Liver (tissue), 9 donors: ENCODE data around the gene ARSK. TPM values are rescaled to one million over a fixed set of nuclear protein-coding genes. Genes with fewer than 3 reads are reported as not detected.

ENCODE experiments used
- DNase-seq: peaks from one replicate; pipeline ENCODE4 v3.0.0-alpha.2; 2017; ENCODE audit warnings: low spot score
- H3K27ac ChIP-seq, 2 donors: one replicate each; pipeline ENCODE4 v1.7.0; 2013; ENCODE audit warnings: inconsistent platforms in 2 of 2, low read length in 2 of 2, control low read depth in 1 of 2, low read depth in 1 of 2, mild to moderate bottlenecking in 1 of 2
- H3K27me3 ChIP-seq, 4 donors: one replicate each; pipeline versions ENCODE4 v1.6.1 to v1.7.0; 2013; ENCODE audit warnings: low read length in 3 of 4, inconsistent platforms in 1 of 4, mild to moderate bottlenecking in 1 of 4, moderate library complexity in 1 of 4; ENCODE audit not compliant: control insufficient read depth in 4 of 4, insufficient read depth in 4 of 4
- H3K36me3 ChIP-seq, 4 donors: one replicate each; pipeline versions ENCODE4 v1.6.1 to v1.7.0; 2013; ENCODE audit warnings: low read length in 3 of 4, mild to moderate bottlenecking in 3 of 4, low read depth in 1 of 4, moderate library complexity in 1 of 4; ENCODE audit not compliant: control insufficient read depth in 4 of 4, insufficient read depth in 3 of 4
- H3K4me1 ChIP-seq, 4 donors: one replicate each; pipeline versions ENCODE4 v1.6.1 to v1.7.0; 2013; ENCODE audit warnings: low read length in 3 of 4, mild to moderate bottlenecking in 3 of 4, moderate library complexity in 1 of 4; ENCODE audit not compliant: control insufficient read depth in 4 of 4, insufficient read depth in 4 of 4
- H3K4me3 ChIP-seq, 3 donors: one replicate each; pipeline versions ENCODE4 v1.6.1 to v1.7.0; 2013; ENCODE audit warnings: low read length in 3 of 3, control low read depth in 1 of 3, low read depth in 1 of 3, mild to moderate bottlenecking in 1 of 3
- H3K9ac ChIP-seq, 2 donors: one replicate each; pipeline ENCODE4 v1.7.0; 2013; ENCODE audit warnings: low read length in 2 of 2, mild to moderate bottlenecking in 2 of 2, moderate library complexity in 2 of 2, control low read depth in 1 of 2, low read depth in 1 of 2
- H3K9me3 ChIP-seq, 4 donors: one replicate each; pipeline versions ENCODE4 v1.6.1 to v1.7.0; 2013; ENCODE audit warnings: low read length in 3 of 4; ENCODE audit not compliant: control insufficient read depth in 4 of 4
- EGR1 ChIP-seq, 2 donors: IDR thresholded peaks; 2 replicates each; pipeline ENCODE4 v1.6.1; 2016 to 2018; ENCODE audit warnings: antibody characterized with exemption in 2 of 2, low read depth in 2 of 2
- FOXA1 ChIP-seq: IDR thresholded peaks from 2 replicates; pipeline ENCODE4 v1.6.1; 2016; ENCODE audit warnings: antibody characterized with exemption
- FOXA2 ChIP-seq: IDR thresholded peaks from 2 replicates; pipeline ENCODE4 v1.6.1; 2016; ENCODE audit warnings: antibody characterized with exemption
- GABPA ChIP-seq, 2 donors: IDR thresholded peaks in 1 of 2; conservative IDR thresholded peaks in 1 of 2; 2 replicates each; pipeline ENCODE4 v1.6.1; 2016; ENCODE audit warnings: antibody characterized with exemption in 2 of 2, mild to moderate bottlenecking in 1 of 2, moderate library complexity in 1 of 2
- HNF4A ChIP-seq, 2 donors: conservative IDR thresholded peaks; 2 replicates each; pipeline ENCODE4 v1.6.1; 2016; ENCODE audit warnings: antibody characterized with exemption in 2 of 2, mild to moderate bottlenecking in 2 of 2
- HNF4G ChIP-seq: IDR thresholded peaks from 2 replicates; pipeline ENCODE4 v1.6.1; 2016; ENCODE audit warnings: antibody characterized with exemption
- JUND ChIP-seq, 2 donors: IDR thresholded peaks; 2 replicates each; pipeline ENCODE4 v1.6.1; 2016; ENCODE audit warnings: antibody characterized with exemption in 2 of 2
- NR2F2 ChIP-seq: IDR thresholded peaks from 2 replicates; pipeline ENCODE4 v1.6.1; 2016; ENCODE audit warnings: antibody characterized with exemption
- RAD21 ChIP-seq, 2 donors: IDR thresholded peaks; 2 replicates each; pipeline ENCODE4 v1.6.1; 2016; ENCODE audit warnings: antibody characterized with exemption in 2 of 2, mild to moderate bottlenecking in 2 of 2
- SP1 ChIP-seq: IDR thresholded peaks from 2 replicates; pipeline ENCODE4 v1.6.1; 2018; ENCODE audit warnings: antibody characterized with exemption, mild to moderate bottlenecking
- WGBS: extraction: QIAGEN DNeasy Blood & Tissue Kit; methylation state at CpG from one replicate; pipeline ENCODE4 v1.1.7; 2013; 5-methylcytosine and 5-hydroxymethylcytosine counted together
- polyA plus RNA-seq, 2 donors: library from polyadenylated mRNA; stranded (reverse) in 1 of 2; unstranded in 1 of 2; fragments of 200-250 nt in 1 of 2; fragments of >200 nt in 1 of 2; fragmentation: Nextera tagmentation in 1 of 2; extraction: Ambion mirVana in 1 of 2; gene quantifications; one replicate each; pipeline versions ENCODE4 v1.2.1 to v1.2.3, GENCODE V29; 2013 to 2015
- total RNA-seq, 2 donors: library from RNA; depleted of rRNA; stranded (reverse); fragments of >200 nt; gene quantifications; one replicate each; pipeline ENCODE4 v1.2.3, GENCODE V29; 2014
- TF ChIP-seq, protein P1 (sequence below): fragments of 150-350 bp; IDR thresholded peaks from 2 replicates; pipeline ENCODE4 v1.5.1; 2017; ENCODE audit warnings: improper control_type of control experiment, low read depth, low read length; ENCODE audit not compliant: missing input control
- TF ChIP-seq, protein P2 (sequence below): IDR thresholded peaks from 2 replicates; pipeline ENCODE4 v1.6.1; 2016; ENCODE audit warnings: antibody characterized with exemption
- TF ChIP-seq, protein P3 (sequence below): IDR thresholded peaks from 2 replicates; pipeline ENCODE4 v1.6.1; 2016; ENCODE audit warnings: antibody characterized with exemption, mild to moderate bottlenecking
- TF ChIP-seq, protein P4 (sequence below): IDR thresholded peaks from 2 replicates; pipeline ENCODE4 v1.6.1; 2016; ENCODE audit warnings: antibody characterized with exemption
- donor health status: healthy.
- donor health status: healthy.
- donor health status: healthy.
- donor health status: healthy.
- donor health status: healthy.

The ARSK gene
- total and polyA plus RNA-seq, 4 donors, result 2.4 to 6.8 (median 3.3) TPM

DNA sequence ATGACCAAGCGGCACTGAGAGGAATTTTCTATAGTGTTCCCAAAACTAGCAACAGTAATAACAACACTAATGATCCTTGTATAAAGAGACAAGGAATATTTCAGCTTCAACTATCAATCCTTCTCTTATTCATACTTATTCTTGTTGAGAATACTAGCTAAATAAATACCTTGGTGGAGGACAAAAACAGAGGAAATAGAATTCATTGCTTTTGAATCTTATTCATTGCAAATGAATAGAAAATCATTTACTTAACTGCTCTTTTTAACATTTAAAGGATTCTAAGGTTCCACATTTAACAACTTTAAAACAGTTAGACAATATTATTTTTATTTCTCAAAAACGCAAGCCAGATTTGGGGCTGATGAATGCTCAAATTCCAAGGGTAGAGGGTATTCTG lies 22.5 kb upstream of the ARSK start:
- no peak for DNase-seq
- Histone ChIP-seq H3K9ac (no peak overlapping the region), H3K4me3 (no peak overlapping the region), H3K4me1 (no peaks in the 10 kb centered on the region), H3K36me3 (peaks cover 4 to 40% (median 29%) of the 10 kb centered on the region in 4 donors), H3K9me3 (no peaks in the 10 kb centered on the region), H3K27me3 (no peaks in the 10 kb centered on the region), H3K27ac (no peak overlapping the region)
- no peak for TF ChIP-seq SP1
- no peak for TF ChIP-seq RAD21 (IDR thresholded peaks at IDR 0.05)
- no peak for TF ChIP-seq JUND (IDR thresholded peaks at IDR 0.05)
- TF ChIP-seq, protein P1, sequence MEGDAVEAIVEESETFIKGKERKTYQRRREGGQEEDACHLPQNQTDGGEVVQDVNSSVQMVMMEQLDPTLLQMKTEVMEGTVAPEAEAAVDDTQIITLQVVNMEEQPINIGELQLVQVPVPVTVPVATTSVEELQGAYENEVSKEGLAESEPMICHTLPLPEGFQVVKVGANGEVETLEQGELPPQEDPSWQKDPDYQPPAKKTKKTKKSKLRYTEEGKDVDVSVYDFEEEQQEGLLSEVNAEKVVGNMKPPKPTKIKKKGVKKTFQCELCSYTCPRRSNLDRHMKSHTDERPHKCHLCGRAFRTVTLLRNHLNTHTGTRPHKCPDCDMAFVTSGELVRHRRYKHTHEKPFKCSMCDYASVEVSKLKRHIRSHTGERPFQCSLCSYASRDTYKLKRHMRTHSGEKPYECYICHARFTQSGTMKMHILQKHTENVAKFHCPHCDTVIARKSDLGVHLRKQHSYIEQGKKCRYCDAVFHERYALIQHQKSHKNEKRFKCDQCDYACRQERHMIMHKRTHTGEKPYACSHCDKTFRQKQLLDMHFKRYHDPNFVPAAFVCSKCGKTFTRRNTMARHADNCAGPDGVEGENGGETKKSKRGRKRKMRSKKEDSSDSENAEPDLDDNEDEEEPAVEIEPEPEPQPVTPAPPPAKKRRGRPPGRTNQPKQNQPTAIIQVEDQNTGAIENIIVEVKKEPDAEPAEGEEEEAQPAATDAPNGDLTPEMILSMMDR, result no peak
- no peak for TF ChIP-seq NR2F2
- TF ChIP-seq, protein P2, sequence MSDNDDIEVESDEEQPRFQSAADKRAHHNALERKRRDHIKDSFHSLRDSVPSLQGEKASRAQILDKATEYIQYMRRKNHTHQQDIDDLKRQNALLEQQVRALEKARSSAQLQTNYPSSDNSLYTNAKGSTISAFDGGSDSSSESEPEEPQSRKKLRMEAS, result no peak
- 98% methylated on average over 2 of the region's 2 CpGs for WGBS

DNA sequence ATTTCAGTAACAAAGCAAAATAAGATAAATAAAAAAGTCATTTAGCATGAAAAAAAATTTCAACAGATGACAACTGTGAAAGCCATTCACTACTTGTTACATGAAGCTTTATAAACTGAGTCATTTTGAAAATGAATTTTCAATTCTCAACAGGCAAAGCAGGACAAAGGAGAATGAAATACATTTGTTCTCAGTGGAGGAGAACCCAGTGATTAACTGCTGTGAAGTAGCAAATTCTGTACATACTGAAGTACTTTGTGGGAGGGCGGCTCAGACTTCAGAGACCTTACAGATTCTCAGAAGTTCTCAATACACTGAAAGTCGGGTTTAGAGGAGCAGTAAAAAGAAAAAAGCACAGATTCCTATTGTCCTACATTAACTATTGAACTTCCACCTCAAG lies 21.8 kb upstream of the ARSK start:
- H3K27me3 ChIP-seq, result no peaks in the 10 kb centered on the region
- TF ChIP-seq, protein P2, result no peak
- TF ChIP-seq RAD21 (IDR thresholded peaks at IDR 0.05), result no peak
- no peak for TF ChIP-seq HNF4G
- no peak for TF ChIP-seq GABPA (IDR thresholded peaks at IDR 0.05 in 1 of 2, conservative IDR thresholded peaks at IDR 0.05 in 1 of 2)
- no peak for TF ChIP-seq FOXA1
- TF ChIP-seq, protein P3, sequence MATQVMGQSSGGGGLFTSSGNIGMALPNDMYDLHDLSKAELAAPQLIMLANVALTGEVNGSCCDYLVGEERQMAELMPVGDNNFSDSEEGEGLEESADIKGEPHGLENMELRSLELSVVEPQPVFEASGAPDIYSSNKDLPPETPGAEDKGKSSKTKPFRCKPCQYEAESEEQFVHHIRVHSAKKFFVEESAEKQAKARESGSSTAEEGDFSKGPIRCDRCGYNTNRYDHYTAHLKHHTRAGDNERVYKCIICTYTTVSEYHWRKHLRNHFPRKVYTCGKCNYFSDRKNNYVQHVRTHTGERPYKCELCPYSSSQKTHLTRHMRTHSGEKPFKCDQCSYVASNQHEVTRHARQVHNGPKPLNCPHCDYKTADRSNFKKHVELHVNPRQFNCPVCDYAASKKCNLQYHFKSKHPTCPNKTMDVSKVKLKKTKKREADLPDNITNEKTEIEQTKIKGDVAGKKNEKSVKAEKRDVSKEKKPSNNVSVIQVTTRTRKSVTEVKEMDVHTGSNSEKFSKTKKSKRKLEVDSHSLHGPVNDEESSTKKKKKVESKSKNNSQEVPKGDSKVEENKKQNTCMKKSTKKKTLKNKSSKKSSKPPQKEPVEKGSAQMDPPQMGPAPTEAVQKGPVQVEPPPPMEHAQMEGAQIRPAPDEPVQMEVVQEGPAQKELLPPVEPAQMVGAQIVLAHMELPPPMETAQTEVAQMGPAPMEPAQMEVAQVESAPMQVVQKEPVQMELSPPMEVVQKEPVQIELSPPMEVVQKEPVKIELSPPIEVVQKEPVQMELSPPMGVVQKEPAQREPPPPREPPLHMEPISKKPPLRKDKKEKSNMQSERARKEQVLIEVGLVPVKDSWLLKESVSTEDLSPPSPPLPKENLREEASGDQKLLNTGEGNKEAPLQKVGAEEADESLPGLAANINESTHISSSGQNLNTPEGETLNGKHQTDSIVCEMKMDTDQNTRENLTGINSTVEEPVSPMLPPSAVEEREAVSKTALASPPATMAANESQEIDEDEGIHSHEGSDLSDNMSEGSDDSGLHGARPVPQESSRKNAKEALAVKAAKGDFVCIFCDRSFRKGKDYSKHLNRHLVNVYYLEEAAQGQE, result no peak
- no peak for TF ChIP-seq FOXA2
- TF ChIP-seq HNF4A (conservative IDR thresholded peaks at IDR 0.05), result no peak
- TF ChIP-seq NR2F2, result no peak
- TF ChIP-seq EGR1 (IDR thresholded peaks at IDR 0.05; ENCODE audit: low read depth in 2 of 2), result no peak
- TF ChIP-seq, protein P4, sequence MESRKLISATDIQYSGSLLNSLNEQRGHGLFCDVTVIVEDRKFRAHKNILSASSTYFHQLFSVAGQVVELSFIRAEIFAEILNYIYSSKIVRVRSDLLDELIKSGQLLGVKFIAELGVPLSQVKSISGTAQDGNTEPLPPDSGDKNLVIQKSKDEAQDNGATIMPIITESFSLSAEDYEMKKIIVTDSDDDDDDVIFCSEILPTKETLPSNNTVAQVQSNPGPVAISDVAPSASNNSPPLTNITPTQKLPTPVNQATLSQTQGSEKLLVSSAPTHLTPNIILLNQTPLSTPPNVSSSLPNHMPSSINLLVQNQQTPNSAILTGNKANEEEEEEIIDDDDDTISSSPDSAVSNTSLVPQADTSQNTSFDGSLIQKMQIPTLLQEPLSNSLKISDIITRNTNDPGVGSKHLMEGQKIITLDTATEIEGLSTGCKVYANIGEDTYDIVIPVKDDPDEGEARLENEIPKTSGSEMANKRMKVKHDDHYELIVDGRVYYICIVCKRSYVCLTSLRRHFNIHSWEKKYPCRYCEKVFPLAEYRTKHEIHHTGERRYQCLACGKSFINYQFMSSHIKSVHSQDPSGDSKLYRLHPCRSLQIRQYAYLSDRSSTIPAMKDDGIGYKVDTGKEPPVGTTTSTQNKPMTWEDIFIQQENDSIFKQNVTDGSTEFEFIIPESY, result no peak
- no peak for DNase-seq
- H3K4me3 ChIP-seq, result no peak overlapping the region
- no peaks in the 10 kb centered on the region for H3K9me3 ChIP-seq
- peaks cover 4 to 34% (median 26%) of the 10 kb centered on the region in 4 donors for H3K36me3 ChIP-seq
- H3K9ac ChIP-seq, result no peak overlapping the region
- no peak overlapping the region for H3K27ac ChIP-seq
- no peaks in the 10 kb centered on the region for H3K4me1 ChIP-seq
- 89% methylated on average over 2 of the region's 2 CpGs for WGBS
